NCI-H1048 (cell line): Measurements from ENCODE around the gene MON1B.

Experiments
- DNase-seq: peaks from one replicate; lab custom pipeline; 2025; lab: John Stamatoyannopoulos, UW

Gene MON1B

GRCh38 chr16:77246150-77246549 lies 55.2 kb downstream of the MON1B start:
- DNase-seq: no peak

DNA sequence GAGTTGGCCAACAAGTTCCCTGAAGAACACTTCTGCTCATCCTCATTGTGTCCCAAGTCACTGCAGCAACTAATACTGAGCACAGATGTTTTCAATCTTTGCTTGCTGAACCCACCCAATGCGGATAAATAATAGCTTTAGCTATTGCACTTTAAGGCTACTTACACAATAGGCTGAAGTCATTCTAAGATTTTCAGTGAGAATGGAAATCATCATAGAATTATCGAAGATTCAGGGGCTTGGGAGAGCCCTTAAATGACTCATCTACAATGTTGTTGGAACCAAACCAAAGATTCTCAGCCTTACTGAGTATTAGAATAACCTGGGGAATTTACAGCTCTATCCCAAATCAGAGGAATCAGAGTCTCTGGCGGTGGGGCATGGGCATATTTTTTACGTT lies 59.4 kb downstream of the MON1B start:
- DNase-seq: no peak
